OCI-LY7 (cell line): ENCODE data around the gene KIAA0513.

Source experiments
- CTCF ChIP-seq: fragments of 200-600 bp; sonication (generic); conservative IDR thresholded peaks from 2 replicates; pipeline ENCODE4 v1.5.1; 2014; ENCODE audit warnings: mild to moderate bottlenecking, antibody characterized with exemption, low read length, moderate library complexity, mixed read lengths
- EZH2phosphoT487 ChIP-seq: fragments of 200-600 bp; sonication (generic); IDR thresholded peaks from 2 replicates; pipeline ENCODE4 v1.6.1; 2018; ENCODE audit warnings: low read depth, borderline replicate concordance, mild to moderate bottlenecking, mixed run types, antibody characterized with exemption, low read length, moderate library complexity, mixed read lengths

- TF ChIP-seq CTCF (no peak), EZH2phosphoT487 (no peak)
Measured at GRCh38 chr16:85138825-85139627, 111.4 kb downstream of the KIAA0513 start.
